ENCODE results near the gene UGT2A1.

Gene UGT2A1

GRCh38 chr4:69600013-69600412 lies 53.0 kb downstream of the UGT2A1 start:
- H3K4me3 ChIP-seq (ENCODE audit: control insufficient read depth, low read depth, low read length): no peak overlapping the region
- TF ChIP-seq CTCF (conservative IDR thresholded peaks at IDR 0.05; ENCODE audit: control insufficient read depth, insufficient read depth, low read depth, low read length): no peak
- DNase-seq (ENCODE audit: low read depth): no peak

- no peak for TF ChIP-seq CTCF (conservative IDR thresholded peaks at IDR 0.05; ENCODE audit: control insufficient read depth, insufficient read depth, low read depth, low read length)
- no peak for DNase-seq (ENCODE audit: low read depth)
Observed at GRCh38 chr4:69594382-69594781, 58.7 kb downstream of the UGT2A1 start.

DNA sequence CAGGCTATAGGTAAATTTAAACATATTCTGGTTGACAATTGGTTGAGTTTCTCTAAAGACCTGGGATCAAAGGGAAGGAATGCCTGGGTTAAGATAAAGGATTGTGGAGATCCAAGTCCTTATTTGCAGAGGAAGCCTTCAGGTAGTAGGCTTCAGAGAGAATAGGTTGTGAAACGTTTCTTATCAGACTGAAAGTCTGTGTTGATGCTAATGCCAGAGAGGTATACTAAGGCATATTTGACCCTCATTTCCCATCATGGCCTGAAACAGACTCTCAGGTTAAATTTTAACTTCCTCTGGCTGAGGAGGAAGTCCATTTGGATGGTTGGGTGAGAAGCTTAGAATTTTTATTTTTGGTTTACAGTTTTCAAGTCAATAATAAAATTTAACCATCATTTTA lies 61.7 kb downstream of the UGT2A1 start:
- no peak overlapping the region for H3K4me3 ChIP-seq (ENCODE audit: control insufficient read depth, low read depth, low read length)
- TF ChIP-seq CTCF (conservative IDR thresholded peaks at IDR 0.05; ENCODE audit: control insufficient read depth, insufficient read depth, low read depth, low read length): no peak
- no peak for DNase-seq (ENCODE audit: low read depth)

More at GRCh38 chr4:69594382-69594781, 58.7 kb downstream of the UGT2A1 start:
- no peak overlapping the region for H3K4me3 ChIP-seq (ENCODE audit: control insufficient read depth, low read depth, low read length)

DNA sequence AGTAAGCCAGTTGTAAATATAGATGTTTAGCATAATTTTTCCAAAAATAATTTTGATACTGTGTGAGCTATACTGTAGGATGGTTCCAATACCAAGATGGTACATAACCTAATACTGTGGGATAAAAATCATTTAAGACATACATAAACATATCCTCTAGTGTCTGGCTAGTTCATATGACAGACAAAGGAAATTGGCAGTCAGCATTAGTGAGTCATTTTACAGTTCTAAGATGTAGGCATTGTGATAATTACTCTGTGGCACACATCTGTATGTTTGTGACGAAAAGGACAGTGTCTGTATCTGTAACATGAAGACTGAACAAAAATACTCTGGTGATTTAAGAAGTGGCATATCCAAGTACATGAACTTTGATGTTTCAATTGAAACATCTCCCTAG lies 63.2 kb downstream of the UGT2A1 start:
- TF ChIP-seq CTCF (conservative IDR thresholded peaks at IDR 0.05; ENCODE audit: control insufficient read depth, insufficient read depth, low read depth, low read length): no peak
- no peak for DNase-seq (ENCODE audit: low read depth)
- H3K4me3 ChIP-seq (ENCODE audit: control insufficient read depth, low read depth, low read length): no peak overlapping the region

DNA sequence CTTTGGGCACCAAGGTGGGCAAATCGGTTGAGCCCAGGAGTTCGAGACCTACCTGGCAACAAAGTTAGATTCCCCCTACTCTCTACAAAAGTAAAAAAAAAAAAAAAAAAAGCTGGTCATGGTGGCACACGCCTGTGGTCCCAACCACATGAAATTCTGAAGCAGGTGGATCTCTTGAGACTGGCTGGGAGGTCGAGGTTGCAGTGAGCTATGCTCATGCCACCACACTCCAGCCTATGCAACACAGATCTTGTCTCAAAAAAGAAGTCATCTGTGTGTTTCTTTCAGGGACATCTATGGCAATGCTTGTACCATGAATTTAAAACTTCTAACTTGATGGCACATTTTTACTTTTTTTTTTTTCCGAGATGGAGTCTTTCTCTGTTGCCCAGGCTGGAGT lies 68.9 kb downstream of the UGT2A1 start:
- TF ChIP-seq CTCF (conservative IDR thresholded peaks at IDR 0.05; ENCODE audit: control insufficient read depth, insufficient read depth, low read depth, low read length): no peak
- DNase-seq (ENCODE audit: low read depth): no peak

GRCh38 chr4:69583543-69583942 lies 69.5 kb downstream of the UGT2A1 start:
- no peak for TF ChIP-seq CTCF (conservative IDR thresholded peaks at IDR 0.05; ENCODE audit: control insufficient read depth, insufficient read depth, low read depth, low read length)
- no peak overlapping the region for H3K4me3 ChIP-seq (ENCODE audit: control insufficient read depth, low read depth, low read length)
- DNase-seq (ENCODE audit: low read depth): no peak

More for the DNA sequence above, 68.9 kb downstream of the UGT2A1 start:
- no peak overlapping the region for H3K4me3 ChIP-seq (ENCODE audit: control insufficient read depth, low read depth, low read length)

GRCh38 chr4:69577245-69577644 lies 75.8 kb downstream of the UGT2A1 start:
- DNase-seq (ENCODE audit: low read depth): no peak
- H3K4me3 ChIP-seq (ENCODE audit: control insufficient read depth, low read depth, low read length): no peak overlapping the region
- no peak for TF ChIP-seq CTCF (conservative IDR thresholded peaks at IDR 0.05; ENCODE audit: control insufficient read depth, insufficient read depth, low read depth, low read length)

All from fibroblast of mammary gland (primary cell).